NCI-H1436 treated with DMSO at 0.1 percent for 48 hours (cell line): ENCODE results near the gene WDFY4.

Experiments used
- DNase-seq: peaks from one replicate; lab custom pipeline; 2025; lab: John Stamatoyannopoulos, UW

The WDFY4 gene

DNA sequence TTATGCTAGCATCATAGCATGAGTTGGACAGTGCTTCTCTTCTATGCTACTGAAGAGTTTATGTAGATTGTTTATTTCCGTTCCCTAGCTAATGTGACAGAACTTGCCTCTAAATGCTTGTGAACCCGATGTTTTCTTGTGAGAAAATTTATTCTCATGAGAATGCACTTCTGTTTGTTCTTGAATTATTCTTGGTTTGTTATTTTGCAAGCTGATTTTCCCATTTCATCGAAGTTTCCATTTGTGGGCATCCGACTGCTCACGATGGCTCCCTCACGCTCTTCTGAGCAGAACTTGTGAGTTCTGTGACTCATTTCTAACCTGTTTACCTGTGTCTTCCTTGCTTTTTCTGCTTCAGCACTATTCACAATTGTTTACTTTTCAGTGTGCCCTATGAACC is 59.9 kb downstream of the WDFY4 start:
- no peak for DNase-seq

DNA sequence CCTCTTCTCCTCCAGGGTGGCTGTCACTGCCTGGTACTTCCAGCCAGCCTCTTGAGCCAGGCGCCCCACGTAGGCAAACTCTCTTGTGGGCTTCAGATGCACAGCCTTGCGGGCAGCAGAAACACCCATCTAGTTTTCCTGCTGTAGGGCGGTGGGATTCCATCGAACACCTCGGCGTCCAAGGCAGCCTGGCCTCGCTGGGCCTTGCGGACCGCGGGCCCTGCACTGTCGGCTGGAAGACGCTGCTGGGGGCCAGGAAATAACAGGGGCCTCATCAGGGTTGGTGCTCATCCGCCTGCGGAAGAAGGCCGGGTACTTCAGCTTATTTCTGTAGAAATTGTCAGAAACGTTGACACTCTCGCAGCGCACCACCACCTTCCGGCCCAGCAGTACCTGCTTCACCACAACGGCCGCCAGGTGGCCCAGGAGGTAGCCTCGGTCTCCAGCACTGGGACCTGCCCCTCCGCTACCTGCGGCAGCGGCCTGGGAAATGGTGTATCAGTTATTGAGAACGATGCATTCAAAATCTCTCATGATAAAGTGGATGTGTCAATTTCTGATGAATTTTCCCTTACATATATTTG is 61.1 kb downstream of the WDFY4 start:
- DNase-seq: no peak

DNA sequence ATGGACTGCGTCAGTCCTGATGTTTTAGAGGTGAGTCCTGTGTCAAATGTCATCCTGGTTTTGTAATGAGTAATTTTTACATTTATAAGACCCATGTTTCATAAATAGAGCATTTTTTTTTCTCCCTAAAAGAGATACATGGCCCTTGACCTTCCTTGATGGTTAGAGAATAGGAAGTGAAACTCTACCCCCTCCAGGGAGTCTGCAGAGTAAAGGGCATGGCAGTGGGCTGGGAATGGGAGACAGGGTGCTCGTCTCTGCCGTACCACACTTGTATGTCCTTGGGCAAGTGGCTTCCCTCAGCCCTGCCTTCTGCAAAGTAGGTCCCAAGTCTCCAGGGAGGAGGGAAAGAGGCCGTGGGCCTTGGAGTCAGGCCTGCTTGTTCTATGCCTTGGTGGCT is 63.9 kb downstream of the WDFY4 start:
- no peak for DNase-seq

DNA sequence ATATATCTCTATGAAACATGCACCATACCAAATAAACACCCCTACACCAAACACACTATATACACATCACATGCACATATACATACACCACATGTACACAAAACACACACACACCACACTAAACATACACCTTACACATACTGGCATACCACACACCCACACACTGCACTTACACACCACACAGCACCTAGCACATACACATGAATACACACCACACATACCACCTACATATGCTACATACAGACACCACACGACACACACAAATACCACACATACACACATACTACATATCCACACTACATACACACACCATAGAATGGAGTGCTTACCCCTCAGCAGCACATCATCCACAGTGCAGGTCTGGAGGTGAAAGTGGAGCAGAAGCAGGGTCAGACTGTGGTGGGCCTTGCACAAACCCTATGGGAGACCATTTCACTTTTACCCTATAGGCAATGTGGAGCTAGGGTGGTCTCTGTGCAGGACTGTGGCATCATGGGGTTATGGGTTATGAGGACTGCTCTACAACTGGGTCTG is 64.6 kb downstream of the WDFY4 start:
- DNase-seq: no peak

DNA sequence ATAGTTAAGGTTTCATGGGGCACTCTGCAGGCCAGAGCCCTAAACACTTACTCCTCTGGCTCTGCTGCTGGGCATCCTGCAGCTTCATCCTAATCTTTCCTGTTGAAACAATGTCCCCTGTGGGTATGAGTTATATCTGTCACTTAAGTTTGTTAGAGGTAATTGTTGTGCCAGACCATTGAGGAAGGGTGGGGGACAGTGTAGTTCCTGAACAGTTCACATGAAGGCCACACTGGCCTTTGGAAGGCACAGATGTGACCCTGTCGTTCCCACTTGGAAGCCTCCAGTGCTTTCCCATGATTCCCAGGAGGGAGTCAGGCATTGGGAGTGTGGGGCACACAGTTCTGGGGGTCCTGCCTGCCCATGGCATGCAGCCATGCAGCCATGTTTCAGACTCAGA is 65.3 kb downstream of the WDFY4 start:
- no peak for DNase-seq

DNA sequence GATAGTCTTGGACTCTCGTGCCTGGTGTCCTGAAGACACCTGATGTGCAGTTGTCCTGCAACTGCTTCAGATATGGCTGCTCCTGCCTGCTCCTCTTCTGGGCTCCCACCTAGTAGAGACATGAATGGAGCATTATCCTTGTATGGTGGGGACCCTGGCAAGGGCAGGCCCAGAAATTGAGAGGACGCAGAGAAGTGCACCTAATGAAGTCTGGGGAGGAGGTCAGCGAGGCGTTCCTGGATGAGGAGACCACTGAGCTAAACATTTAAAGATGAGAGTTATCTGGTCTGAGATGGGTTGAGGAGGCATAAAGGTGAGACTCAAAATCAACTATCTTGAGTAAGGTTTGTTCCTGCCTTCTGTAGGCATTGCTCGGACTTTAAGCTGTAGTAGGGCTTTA is 66.3 kb downstream of the WDFY4 start:
- DNase-seq: no peak

DNA sequence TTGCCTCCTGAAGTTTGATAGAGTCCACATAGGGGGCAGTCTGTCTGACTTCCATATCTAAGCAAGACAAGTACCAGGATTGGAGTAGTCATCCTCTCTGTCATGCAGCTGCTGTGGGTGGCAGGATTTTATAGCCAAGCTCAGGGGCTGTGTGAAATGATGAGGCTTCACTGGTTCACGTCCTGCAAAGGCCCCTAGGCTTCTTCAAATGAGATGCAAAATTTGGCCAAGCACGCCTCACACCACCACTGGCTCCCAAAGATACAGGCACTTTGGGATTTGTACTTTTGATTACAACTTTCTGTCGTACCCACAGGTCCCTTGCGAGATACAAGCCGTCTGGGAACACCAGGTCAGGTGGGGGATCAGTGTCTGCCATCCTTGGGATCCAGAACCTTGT is 67.1 kb downstream of the WDFY4 start:
- DNase-seq: no peak

DNA sequence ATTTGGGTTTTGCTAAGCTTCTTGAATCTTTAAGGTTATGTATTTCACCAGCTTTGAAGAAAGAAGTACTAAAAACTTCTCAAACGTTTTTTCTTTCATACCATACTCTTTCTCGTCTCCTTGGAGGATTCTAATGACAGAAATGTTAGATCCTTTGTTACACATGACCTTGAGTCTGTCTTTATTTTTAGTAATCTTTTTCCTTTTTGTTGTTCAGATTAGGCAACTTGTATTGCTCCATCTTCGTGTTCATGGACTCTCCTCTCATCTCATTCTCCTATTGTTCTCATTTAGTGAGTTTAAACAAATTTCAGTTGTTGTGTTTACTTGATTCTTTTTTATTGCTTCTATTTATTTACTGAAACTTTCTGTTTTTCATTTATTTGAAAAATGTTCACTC is 73.7 kb downstream of the WDFY4 start:
- no peak for DNase-seq

DNA sequence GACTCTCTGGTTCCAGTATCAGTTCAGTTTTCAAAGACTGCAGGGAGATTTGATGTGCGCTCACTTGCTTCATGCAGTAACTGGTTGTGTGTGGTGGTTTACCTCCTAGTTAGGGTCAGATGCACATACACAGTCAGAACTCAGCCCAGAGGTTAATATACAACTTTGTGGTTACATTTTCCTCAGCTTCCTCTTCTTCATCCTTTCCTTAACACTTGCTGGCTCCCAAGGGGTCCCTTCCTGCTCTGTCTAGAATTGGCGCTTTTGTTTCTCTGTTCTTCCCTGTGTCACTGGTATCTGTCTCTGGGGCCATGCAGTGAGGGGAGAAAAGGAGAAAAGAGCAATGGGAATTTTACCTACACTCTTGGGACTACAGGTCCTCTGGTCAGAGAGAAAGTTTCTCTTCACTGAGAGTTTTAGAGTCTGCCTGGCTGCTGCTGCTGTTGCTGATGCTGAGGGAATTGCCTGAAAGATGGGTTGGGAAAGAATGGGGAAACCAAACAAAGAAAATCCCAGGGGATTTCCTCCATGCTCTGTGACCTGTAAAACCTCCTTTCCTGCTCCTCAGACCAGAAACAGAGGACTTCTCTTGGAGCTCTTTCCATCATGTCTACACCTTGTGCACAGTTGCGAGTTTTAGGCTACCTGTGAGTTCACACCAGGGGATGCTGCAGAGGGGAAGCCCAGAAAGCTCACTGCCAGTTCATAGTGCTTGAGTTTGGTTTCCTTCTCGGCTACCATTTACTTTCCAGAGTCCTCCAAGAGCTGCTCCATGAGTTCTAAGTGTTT is 74.6 kb downstream of the WDFY4 start:
- DNase-seq: no peak

DNA sequence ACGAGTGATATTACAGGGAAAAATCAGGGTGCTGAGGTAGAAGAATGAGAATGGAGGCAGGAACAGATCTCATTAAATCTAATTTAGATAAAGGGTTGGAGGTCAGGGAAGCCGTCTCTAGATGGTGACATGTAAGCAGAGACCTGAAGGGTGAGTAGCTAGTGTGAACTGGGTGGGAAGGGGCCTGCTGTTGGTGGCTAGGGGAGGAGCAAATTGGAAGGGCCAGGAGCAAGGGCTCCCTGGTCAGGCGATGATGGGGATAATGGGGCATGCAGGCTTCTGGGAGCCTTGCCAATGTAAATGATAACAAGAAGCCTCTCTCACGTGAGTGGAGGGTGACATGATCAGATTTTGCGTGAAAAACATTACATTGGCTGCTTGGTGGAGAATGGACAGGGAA is 76.3 kb downstream of the WDFY4 start:
- no peak for DNase-seq

DNA sequence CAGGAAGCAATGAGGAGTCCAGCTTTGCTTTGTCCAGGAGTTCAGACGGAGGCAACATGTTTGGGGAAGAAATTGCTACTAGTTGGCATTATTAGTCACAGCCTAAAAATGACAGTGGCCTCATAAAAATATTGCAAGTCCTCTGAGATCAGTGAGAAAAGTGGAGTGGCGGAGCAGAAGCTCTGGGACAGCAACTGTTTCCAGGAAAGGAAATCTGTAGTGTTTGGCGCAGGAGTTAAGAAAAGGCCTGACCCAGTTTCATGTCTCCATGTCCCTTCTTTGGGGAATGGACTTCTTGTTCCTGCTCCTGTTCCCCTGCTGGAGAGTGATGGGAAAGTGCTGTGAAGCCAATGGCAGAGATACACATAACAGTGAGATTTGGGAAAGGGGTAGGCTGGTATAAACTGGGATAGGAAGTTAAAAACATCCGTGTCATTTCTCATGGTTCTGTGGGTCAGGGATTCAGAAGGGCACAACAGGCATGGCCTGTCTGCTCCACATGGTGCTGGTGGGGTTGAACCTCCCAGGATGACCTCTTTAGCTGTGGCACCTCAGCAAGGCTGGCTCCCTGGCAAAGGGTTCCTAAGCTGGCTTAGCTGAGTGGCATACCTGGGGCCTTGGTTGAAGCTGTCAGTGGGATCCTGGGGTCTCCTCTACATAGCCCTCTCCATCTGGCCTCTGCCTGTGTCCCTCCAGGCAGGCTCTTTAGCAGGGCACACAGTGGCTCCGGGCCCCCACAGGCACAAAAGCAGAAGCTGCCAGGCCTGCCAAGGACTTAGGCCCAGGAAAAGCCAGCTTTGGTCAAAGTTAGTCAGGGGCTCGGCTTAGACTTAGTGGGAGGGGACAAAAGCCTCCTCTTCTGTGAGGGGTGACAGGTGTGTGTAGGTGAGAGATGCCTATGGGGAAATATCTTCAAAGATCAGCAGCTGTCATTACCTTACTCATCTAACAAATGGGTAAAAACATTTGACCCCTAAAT is 77.7 kb downstream of the WDFY4 start:
- no peak for DNase-seq

DNA sequence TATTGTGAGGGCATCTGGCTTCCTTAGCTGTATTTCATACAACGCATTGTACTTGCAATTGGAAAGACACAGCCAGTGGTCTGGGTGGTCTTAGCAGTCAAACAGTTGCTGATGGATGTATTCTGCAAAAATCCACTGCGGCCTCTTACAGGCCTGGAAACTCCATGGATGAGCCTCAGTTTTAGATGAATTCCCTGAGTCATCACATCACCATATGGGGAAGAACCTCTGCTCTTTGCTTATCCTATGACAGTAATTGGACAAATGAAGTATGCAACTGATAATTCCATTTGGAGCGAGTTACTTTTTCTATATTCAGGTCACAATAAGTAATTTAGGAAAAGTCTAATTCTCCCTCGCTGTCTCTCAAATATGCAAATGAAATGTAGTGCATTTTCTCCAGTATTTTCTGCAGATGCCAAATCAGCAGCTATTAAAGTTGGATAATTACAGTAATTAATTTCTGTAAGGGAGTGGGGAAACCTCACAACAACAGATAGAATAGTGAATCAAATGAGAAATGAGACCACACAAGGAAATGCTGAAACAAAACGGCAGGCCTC is 78.8 kb downstream of the WDFY4 start:
- no peak for DNase-seq

DNA sequence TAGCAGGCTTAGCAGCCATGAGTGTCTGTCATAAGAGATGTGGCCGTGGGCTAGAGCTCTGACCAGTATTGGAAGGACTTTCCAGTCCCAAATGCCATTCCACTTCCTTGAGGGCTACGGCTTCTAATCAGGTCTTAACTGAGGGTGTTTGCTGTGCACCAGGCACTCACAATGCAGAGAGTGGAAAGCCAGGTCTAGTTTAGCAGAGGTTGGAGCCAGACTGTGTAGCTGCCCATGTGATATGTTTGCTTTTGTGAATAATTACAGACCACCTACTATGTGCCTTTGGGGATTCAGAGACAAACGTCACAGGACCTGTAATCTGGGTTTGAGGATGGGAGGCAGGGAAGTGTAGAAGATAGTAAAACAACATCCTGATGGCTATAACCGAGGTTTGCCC is 79.8 kb downstream of the WDFY4 start:
- no peak for DNase-seq

DNA sequence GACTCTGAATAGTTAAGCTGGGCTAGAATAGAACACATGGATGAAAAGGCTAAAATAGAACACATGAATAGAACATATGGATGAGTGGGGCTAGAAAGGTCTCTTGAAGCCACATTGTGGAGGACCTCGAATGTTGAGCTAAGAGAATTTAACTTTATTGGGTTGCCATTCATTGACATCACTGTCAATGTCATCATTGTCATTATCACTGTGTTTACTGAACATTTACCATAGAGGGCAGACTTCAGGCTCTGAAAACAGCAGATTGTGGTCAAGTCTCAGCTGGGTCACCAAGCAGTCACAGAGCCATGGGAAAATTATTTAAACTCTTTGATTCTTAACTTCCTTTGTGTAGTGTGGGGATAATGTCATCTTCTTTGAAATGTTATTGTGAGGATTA is 80.4 kb downstream of the WDFY4 start:
- DNase-seq: no peak

DNA sequence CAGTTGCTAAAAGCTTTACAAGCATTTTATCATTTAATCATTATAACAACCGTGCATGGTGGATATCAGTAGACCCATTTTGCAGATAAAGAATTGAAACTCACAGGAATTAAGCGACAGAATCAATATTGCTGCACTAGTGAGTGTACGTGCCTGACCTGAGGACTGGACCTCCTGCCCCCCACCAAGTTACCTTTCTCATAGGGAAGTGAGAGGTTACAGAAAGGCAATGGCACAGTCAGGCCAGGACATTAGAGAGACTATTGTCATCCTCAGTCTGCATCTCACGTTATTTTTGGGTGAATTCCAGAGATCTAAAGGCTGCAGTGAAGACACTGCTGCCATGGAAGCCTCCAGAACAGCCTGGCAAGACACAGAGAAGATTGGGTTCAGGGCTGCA is 80.9 kb downstream of the WDFY4 start:
- no peak for DNase-seq

DNA sequence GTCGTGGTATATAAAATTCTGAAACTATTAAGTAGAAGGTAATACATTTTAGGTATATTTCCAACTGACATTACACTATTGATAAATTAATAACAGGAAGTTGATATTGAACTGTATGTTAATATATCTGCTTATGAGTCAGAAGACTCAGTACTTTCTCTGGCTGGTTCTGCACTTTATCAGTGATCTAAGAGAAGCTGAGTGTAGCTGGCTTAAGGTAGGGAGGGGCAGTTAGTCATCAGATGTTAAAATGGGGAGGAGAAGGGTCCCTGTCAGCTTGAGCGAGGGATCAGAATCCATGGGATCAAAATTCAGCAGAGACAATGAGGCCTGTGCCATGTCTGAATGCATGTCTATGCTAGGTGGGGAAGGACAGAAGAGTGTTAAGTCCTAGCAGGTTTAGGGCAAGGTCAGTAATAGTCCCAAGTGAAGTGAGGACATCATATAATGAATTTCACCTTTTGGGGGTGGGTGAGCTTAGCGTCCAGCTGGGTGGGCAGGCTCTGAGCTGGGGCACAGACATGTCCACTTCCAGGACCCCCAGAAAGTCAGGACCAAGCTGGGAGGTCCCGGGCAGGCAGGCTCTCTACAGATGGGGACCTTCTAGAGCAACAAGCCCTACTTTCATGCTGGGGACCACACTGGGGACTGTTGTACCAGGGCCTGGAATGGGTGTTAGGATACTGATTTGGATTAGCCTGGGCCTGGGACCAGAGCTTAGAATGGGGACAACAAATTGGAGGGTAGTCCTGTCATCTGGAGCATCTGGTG is 82.9 kb downstream of the WDFY4 start:
- no peak for DNase-seq

DNA sequence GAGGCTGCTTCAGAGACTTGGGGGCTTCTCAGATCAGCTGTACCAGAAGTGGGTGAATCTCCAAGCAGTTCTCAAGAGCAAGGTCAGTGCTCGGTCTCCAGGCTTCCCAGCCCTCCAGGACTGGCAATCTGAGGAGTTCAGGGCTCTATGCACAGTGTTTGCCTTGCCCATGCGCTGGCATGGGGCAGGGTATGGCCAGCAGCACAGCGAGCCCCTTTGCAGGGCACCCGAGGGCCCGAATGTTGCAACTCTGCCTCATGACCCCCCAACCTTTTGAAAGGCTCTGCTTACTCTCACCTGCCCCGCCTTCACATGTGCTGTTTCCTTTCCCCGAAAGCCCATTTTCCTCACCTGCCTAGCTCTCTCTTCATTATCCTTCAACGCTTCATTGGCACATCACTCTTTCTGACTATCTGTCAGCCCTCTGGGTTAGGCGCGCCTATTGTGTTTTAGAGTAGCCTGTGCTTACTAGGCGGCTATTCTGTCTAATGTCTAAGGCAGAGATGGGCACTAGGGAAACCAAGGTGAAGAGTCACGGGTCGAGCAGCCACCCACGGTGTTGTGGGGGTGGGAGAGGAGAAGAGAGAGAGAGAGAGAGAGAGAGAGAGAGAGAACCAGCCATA is 83.6 kb downstream of the WDFY4 start:
- no peak for DNase-seq

DNA sequence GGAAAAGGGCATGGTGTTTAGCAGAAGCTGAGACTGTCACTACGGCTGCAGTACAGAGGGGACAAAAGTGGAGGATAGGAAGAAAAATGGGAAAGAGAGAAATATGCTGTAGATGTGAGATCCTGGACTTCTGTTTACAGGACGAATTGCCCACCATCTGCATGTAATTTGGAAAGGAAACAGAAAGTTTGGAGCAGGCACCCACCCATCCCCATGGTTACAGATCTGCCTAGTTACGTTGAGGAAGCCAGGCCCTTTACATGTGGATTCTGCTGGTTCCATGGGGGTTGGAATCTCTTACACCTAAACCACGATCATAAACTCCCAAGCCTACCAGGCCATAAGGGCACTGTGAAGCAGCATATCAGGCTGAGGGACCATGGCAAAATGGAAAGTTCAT is 84.3 kb downstream of the WDFY4 start:
- DNase-seq: no peak

DNA sequence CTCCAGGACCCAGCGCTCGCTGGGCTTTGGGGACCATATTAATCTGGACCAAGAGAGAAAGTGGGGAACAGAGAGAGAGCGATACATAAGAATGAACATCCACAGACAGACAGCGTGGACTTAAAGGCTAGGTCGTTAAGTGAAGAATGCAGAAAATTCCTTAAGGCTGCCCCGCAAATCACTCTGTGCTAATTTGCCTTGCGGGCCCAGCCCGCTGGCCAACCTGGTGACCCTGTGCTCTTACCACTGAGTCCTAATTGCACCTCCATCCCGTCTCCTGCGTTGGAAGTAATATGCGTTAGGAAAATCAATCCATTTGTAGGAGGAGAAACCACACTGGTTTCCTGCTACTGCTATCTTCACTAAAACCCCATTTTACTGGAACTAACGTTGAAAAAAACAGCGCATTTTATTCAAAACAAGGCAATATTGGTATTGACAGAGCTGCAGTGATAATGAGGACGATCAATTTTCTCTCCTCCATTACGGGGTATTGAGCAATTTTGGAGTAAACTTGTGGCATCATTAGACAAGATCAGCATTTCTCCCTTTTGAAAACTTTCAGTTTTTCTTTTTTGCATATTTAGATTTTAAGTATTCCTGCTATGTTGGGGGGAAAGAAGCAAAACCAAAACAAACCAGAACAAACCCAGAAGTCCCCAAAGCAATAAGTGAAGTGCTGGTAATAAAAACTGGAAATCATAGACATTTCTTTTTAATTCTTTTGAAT is 85.2 kb downstream of the WDFY4 start:
- no peak for DNase-seq

DNA sequence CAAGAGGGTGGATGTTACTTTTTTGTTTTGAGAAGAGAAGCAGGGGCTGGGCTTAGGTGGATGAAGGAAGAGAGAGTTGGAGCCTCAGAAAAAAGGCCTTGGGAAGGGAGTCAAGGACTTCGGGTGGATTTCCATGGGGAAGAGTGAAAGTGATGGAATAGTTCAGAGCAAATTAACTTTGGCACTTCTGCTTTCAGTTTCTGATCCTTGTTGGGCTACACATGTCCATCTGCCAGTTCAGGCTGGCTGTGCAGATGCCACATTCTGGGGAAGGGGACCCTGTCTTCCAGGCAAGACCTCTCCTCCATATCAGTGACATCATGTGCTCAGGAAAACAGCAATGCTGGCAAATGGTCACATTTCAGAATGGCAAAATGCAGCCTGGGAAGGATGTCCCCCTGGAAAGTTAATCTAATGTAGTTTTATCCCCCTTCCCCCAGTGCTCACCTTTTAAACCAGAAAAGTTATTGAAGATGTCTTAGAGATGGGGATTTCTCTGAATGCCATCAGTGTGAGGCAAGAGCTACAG is 86.0 kb downstream of the WDFY4 start:
- DNase-seq: no peak
